B cell (primary cell): ENCODE results near the gene ZBTB16. TPM values are rescaled to one million over a fixed set of nuclear protein-coding genes. Genes with fewer than 3 reads are reported as not detected.

ENCODE experiments used
- ATAC-seq: fragments of 200-7000 bp; cut with Tn5 transposase; one replicate; pipeline ENCODE4 v1.10.0; 2021; ENCODE audit warnings: low read depth, mild to moderate bottlenecking, moderate number of reproducible peaks, moderate library complexity
- CTCF ChIA-PET: fragments of 350-600 bp; sonication (Branson Sonifier 250); formaldehyde crosslinking; loops from one replicate; lab custom pipeline; 2021; ENCODE audit warnings: antibody characterized with exemption, inconsistent platforms; lab: Charles Lee
- POLR2A ChIA-PET: fragments of 350-600 bp; sonication (Branson Sonifier 250); formaldehyde crosslinking; loops from one replicate; lab custom pipeline; 2021; ENCODE audit warnings: antibody characterized with exemption; lab: Charles Lee
- DNase-seq: peaks from one replicate; pipeline ENCODE4 v3.0.0; 2013
- H2AFZ ChIP-seq: 2 replicates; pipeline ENCODE4 v1.6.1; 2012; ENCODE audit warnings: mild to moderate bottlenecking, low read depth, low read length; ENCODE audit not compliant: insufficient read depth, poor library complexity, severe bottlenecking
- H3K27ac ChIP-seq, 2 donors: 1 replicate in 1 of 2; 2 replicates in 1 of 2; pipeline ENCODE4 v1.5.1; 2012 to 2013; ENCODE audit warnings: low read length in 2 of 2, mild to moderate bottlenecking in 2 of 2, moderate library complexity in 1 of 2
- H3K27me3 ChIP-seq, 4 experiments: fragments of 200-600 bp in 1 of 4; sonication (generic) in 1 of 4; replicated peaks in 1 of 4; 1 replicate in 2 of 4; 2 replicates in 2 of 4; pipeline versions ENCODE4 v1.6.1 to v1.7.0; 2013 to 2016; ENCODE audit warnings: low read length in 3 of 4, mild to moderate bottlenecking in 2 of 4, mixed read lengths in 1 of 4, moderate library complexity in 1 of 4; ENCODE audit not compliant: insufficient read depth in 4 of 4, control insufficient read depth in 3 of 4; ENCODE audit errors: control extremely low read depth in 1 of 4
- H3K36me3 ChIP-seq, 2 experiments: replicated peaks in 1 of 2; 1 replicate in 1 of 2; 2 replicates in 1 of 2; pipeline versions ENCODE4 v1.6.1 to v1.7.1; 2013; ENCODE audit warnings: low read length in 1 of 2; ENCODE audit not compliant: insufficient read depth in 2 of 2, control insufficient read depth in 1 of 2; ENCODE audit errors: control extremely low read depth in 1 of 2, extremely low read depth in 1 of 2
- H3K4me1 ChIP-seq, 2 donors: fragments of 200-600 bp in 1 of 2; sonication (generic) in 1 of 2; 1 replicate in 1 of 2; 2 replicates in 1 of 2; pipeline versions ENCODE4 v1.5.1 to v1.6.1; 2013 to 2017; ENCODE audit warnings: low read length in 2 of 2; ENCODE audit not compliant: control insufficient read depth in 2 of 2, insufficient read depth in 2 of 2
- H3K4me2 ChIP-seq: replicated peaks from 2 replicates; pipeline ENCODE3; 2012; ENCODE audit warnings: mild to moderate bottlenecking, low read depth, low read length; ENCODE audit not compliant: poor library complexity, severe bottlenecking
- H3K4me3 ChIP-seq, 5 experiments: fragments of 200-600 bp in 1 of 5; sonication (generic) in 1 of 5; 1 replicate in 3 of 5; 2 replicates in 2 of 5; pipeline versions ENCODE4 v1.5.1 to v1.7.0; 2011 to 2016; ENCODE audit warnings: low read length in 4 of 5, mild to moderate bottlenecking in 4 of 5, low read depth in 2 of 5, control low read depth in 1 of 5, moderate library complexity in 1 of 5; ENCODE audit not compliant: insufficient read depth in 1 of 5; ENCODE audit errors: control extremely low read depth in 1 of 5, extremely low read depth in 1 of 5
- H3K79me2 ChIP-seq: fragments of 200-600 bp; sonication (generic); one replicate; pipeline ENCODE4 v1.6.0; 2016; ENCODE audit warnings: low read length; ENCODE audit not compliant: control insufficient read depth, insufficient read depth
- H3K9ac ChIP-seq: fragments of 200-600 bp; sonication (generic); 2 replicates; pipeline ENCODE4 v1.6.1; 2017; ENCODE audit warnings: mild to moderate bottlenecking, low read length, moderate library complexity
- H3K9me3 ChIP-seq, 3 donors: one replicate each; pipeline versions ENCODE4 v1.6.1 to v1.7.1; 2013; ENCODE audit warnings: low read length in 2 of 3; ENCODE audit not compliant: control insufficient read depth in 2 of 3, insufficient read depth in 1 of 3; ENCODE audit errors: control extremely low read depth in 1 of 3
- H4K20me1 ChIP-seq: 2 replicates; pipeline ENCODE4 v1.6.0; 2012; ENCODE audit warnings: mild to moderate bottlenecking, low read length; ENCODE audit not compliant: insufficient read depth, control insufficient read depth, poor library complexity, severe bottlenecking
- H3K27ac Mint-ChIP-seq: one replicate; pipeline ENCODE4 v1.8.0; 2021; ENCODE audit warnings: mixed read lengths
- H3K27me3 Mint-ChIP-seq: one replicate; pipeline ENCODE4 v1.8.0; 2021; ENCODE audit warnings: mixed read lengths
- H3K4me1 Mint-ChIP-seq: one replicate; pipeline ENCODE4 v1.8.0; 2021; ENCODE audit warnings: mixed read lengths
- H3K4me3 Mint-ChIP-seq: one replicate; pipeline ENCODE4 v1.8.0; 2021; ENCODE audit warnings: mixed read lengths
- H3K9me3 Mint-ChIP-seq: one replicate; pipeline ENCODE4 v1.8.0; 2022; ENCODE audit warnings: mixed read lengths; ENCODE audit not compliant: insufficient read depth
- EZH2 ChIP-seq: IDR thresholded peaks from 2 replicates; pipeline ENCODE4 v1.6.1; 2012; ENCODE audit warnings: borderline replicate concordance, low read depth, mild to moderate bottlenecking, moderate library complexity, low read length; ENCODE audit not compliant: insufficient read depth, poor library complexity, severe bottlenecking
- WGBS: methylation state at CpG from one replicate; pipeline ENCODE4 v1.1.5; 2013; ENCODE audit warnings: missing lambda C conversion rate; ENCODE audit not compliant: insufficient coverage; 5-methylcytosine and 5-hydroxymethylcytosine counted together
- intact Hi-C: fragments of 100-400 bp; cut with micrococcal nuclease; formaldehyde crosslinking; loops from one replicate; pipeline ENCODE4 v1.10.0; 2022
- polyA plus RNA-seq: library from polyadenylated mRNA; depleted of rRNA; stranded (reverse); fragments of >200 nt; gene quantifications from 2 replicates; pipeline ENCODE4 v1.2.3, GENCODE V29; 2012
- total RNA-seq, 2 donors: library from RNA; stranded (reverse); fragments of 120-200 nt in 1 of 2; gene quantifications; 1 replicate in 1 of 2; 2 replicates in 1 of 2; pipeline versions ENCODE4 v1.2.3 to v1.2.4, GENCODE V29; 2013 to 2022
- TF ChIP-seq, protein P1 (sequence below): fragments of 200-600 bp; IDR thresholded peaks from one replicate; pipeline ENCODE4 v1.8.0; 2022; ENCODE audit warnings: antibody characterized with exemption, mild to moderate bottlenecking

Gene ZBTB16
- total and polyA plus RNA-seq, 2 donors (not counting 1 experiment from before 2014, with no cell fraction given) = 16.0 to 20.6 TPM

GRCh38 chr11:114287154-114287553 is 227.6 kb downstream of the ZBTB16 start:
- peaks cover 19% of the 10 kb centered on the region for H3K27me3 Mint-ChIP-seq
- Histone ChIP-seq H3K4me3 (no peak overlapping the region), H4K20me1 (no peaks in the 10 kb centered on the region), H3K4me2 (no peak overlapping the region), H3K4me1 (no peaks in the 10 kb centered on the region), H3K36me3 (no peaks in the 10 kb centered on the region), H3K9me3 (no peaks in the 10 kb centered on the region), H3K27ac (no peak overlapping the region), H3K27me3 (no peaks in the 10 kb centered on the region), H3K9ac (no peak overlapping the region), H3K79me2 (no peaks in the 10 kb centered on the region), H2AFZ (no peak overlapping the region)
- intact Hi-C loops = no loop called here
- no peaks in the 10 kb centered on the region for H3K9me3 Mint-ChIP-seq
- no peak overlapping the region for H3K27ac Mint-ChIP-seq
- POLR2A ChIA-PET = no interaction called here
- no peak for TF ChIP-seq EZH2
- TF ChIP-seq, protein P1, sequence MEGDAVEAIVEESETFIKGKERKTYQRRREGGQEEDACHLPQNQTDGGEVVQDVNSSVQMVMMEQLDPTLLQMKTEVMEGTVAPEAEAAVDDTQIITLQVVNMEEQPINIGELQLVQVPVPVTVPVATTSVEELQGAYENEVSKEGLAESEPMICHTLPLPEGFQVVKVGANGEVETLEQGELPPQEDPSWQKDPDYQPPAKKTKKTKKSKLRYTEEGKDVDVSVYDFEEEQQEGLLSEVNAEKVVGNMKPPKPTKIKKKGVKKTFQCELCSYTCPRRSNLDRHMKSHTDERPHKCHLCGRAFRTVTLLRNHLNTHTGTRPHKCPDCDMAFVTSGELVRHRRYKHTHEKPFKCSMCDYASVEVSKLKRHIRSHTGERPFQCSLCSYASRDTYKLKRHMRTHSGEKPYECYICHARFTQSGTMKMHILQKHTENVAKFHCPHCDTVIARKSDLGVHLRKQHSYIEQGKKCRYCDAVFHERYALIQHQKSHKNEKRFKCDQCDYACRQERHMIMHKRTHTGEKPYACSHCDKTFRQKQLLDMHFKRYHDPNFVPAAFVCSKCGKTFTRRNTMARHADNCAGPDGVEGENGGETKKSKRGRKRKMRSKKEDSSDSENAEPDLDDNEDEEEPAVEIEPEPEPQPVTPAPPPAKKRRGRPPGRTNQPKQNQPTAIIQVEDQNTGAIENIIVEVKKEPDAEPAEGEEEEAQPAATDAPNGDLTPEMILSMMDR = no peak
- no peak for DNase-seq
- WGBS = no CpG with 5 or more reads among the region's 2 CpGs
- no peaks in the 10 kb centered on the region for H3K4me1 Mint-ChIP-seq
- CTCF ChIA-PET = no interaction called here
- ATAC-seq = no peak
- H3K4me3 Mint-ChIP-seq = no peak overlapping the region

DNA sequence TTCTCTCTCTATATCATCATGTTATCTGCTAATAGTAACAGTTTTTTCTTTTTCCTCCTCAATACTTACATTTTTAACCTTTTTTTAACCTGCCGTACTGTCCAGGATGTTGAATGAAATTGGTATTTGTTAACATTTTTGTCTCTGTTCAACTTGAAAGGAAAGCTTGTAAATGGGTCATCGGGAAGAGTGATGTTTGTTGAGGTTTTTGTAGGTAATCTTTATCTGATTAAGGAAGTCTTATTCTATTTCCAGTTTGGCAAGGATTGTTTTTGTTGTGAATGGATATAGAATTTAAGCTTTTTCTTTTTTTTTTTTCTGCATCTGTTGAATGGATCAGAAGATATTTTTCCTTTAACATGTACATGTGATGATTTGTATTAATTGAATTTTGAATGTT is 228.6 kb downstream of the ZBTB16 start:
- Mint-ChIP-seq H3K4me1 (no peaks in the 10 kb centered on the region), H3K9me3 (no peaks in the 10 kb centered on the region), H3K4me3 (no peak overlapping the region), H3K27ac (no peak overlapping the region), H3K27me3 (peaks cover 18% of the 10 kb centered on the region)
- Histone ChIP-seq H3K9me3 (no peaks in the 10 kb centered on the region), H3K79me2 (no peaks in the 10 kb centered on the region), H4K20me1 (no peaks in the 10 kb centered on the region), H3K4me1 (no peaks in the 10 kb centered on the region), H3K4me3 (no peak overlapping the region), H3K9ac (no peak overlapping the region), H3K4me2 (no peak overlapping the region), H3K27me3 (no peaks in the 10 kb centered on the region), H3K27ac (no peak overlapping the region), H3K36me3 (no peaks in the 10 kb centered on the region), H2AFZ (no peak overlapping the region)
- DNase-seq (no peak), ATAC-seq (no peak)
- WGBS = no CpG with 5 or more reads among the region's 2 CpGs
- ChIA-PET CTCF (interaction anchor here (1.3 kb wide), 1 partner anchor 10 kb away, joined by 5 read pairs; no protein-coding TSS in a partner anchor), POLR2A (no interaction called here)
- intact Hi-C loops = no loop called here
- TF ChIP-seq, protein P1 = no peak
- TF ChIP-seq EZH2 = no peak
